ENCODE data around the gene MRPL30. TPM values are rescaled to one million over a fixed set of nuclear protein-coding genes. Genes with fewer than 3 reads are reported as not detected.

The MRPL30 gene
- total and polyA plus RNA-seq, 2 of the 8 experiments (the other 6 are each of a cell fraction or from before 2014, with no cell fraction given), result 22.3 to 46.2 TPM

- H4K20me1 ChIP-seq (replicated peaks in 1 of 2; ENCODE audit: control insufficient read depth in 1 of 2, insufficient read depth in 2 of 2, low read length in 2 of 2), result no peaks in the 10 kb centered on the region
- H2BK120ac ChIP-seq (replicated peaks; ENCODE audit: low read depth, low read length), result no peak overlapping the region
- no peak overlapping the region for H2BK15ac ChIP-seq (ENCODE audit: low read length)
- no peaks in the 10 kb centered on the region for H3K9me3 ChIP-seq (ENCODE audit: insufficient read depth in 2 of 2, low read depth in 1 of 2, low read length in 1 of 2)
- H3K36me3 ChIP-seq (ENCODE audit: control insufficient read depth in 2 of 4, insufficient read depth in 4 of 4, low read length in 3 of 4), result no peaks in the 10 kb centered on the region
- WGBS, 2 experiments (ENCODE audit: extremely low coverage in 1 of 2, insufficient coverage in 1 of 2, insufficient read length in 1 of 2, insufficient replicate concordance in 2 of 2, low coverage in 1 of 2, low lambda C conversion rate in 2 of 2, missing lambda C conversion rate in 1 of 2), result 100% methylated on average over 2 of the region's 2 CpGs; no CpG with 5 or more reads in 1 of the 2 experiments
- no peak overlapping the region for H2BK12ac ChIP-seq (ENCODE audit: low read depth, low read length)
- H3K4me1 ChIP-seq (replicated peaks in 1 of 4; ENCODE audit: control insufficient read depth in 3 of 4, insufficient read depth in 4 of 4, low read length in 3 of 4), result no peaks in the 10 kb centered on the region
- H3K56ac ChIP-seq (replicated peaks; ENCODE audit: insufficient read length, low read depth, low read length), result no peak overlapping the region
- no peak overlapping the region for H4K5ac ChIP-seq (ENCODE audit: insufficient read length, low read depth, low read length)
- H2AK5ac ChIP-seq (ENCODE audit: low read depth, low read length), result no peak overlapping the region
- H4K8ac ChIP-seq (ENCODE audit: extremely low read depth, insufficient read depth, low read length), result no peak overlapping the region
- no peaks in the 10 kb centered on the region for H3K79me2 ChIP-seq (ENCODE audit: control insufficient read depth in 1 of 2, insufficient read depth in 2 of 2, low read length in 2 of 2)
- H2BK20ac ChIP-seq (ENCODE audit: low read length), result no peak overlapping the region
- H3K27ac ChIP-seq (ENCODE audit: low read depth, low read length), result no peak overlapping the region
- H3K79me1 ChIP-seq (ENCODE audit: low read depth, low read length), result no peaks in the 10 kb centered on the region
- POLR2A ChIA-PET (ENCODE audit: partially characterized antibody), result interaction anchor here (0.6 kb wide), 1 partner anchor 9 kb away, joined by 3 read pairs; no protein-coding TSS in a partner anchor
- H3K18ac ChIP-seq (ENCODE audit: extremely low read depth, low read length), result no peak overlapping the region
- H3K4me2 ChIP-seq (ENCODE audit: insufficient read depth in 1 of 2, low read depth in 2 of 2, low read length in 2 of 2), result no peak overlapping the region
- peaks cover 2% of the 10 kb centered on the region; the same call in 1 of the 2 replicates for H3K23me2 ChIP-seq (ENCODE audit: low read depth, low read length)
- H2AFZ ChIP-seq (ENCODE audit: low read length), result no peak overlapping the region
- DNase-seq (ENCODE audit: low read depth in 1 of 2, low spot score in 2 of 2), result no peak
- H4K91ac ChIP-seq (replicated peaks; ENCODE audit: insufficient read length, low read length), result no peak overlapping the region
- no peak for FAIRE-seq
- H3K27me3 ChIP-seq (replicated peaks in 1 of 4; ENCODE audit: control insufficient read depth in 3 of 4, extremely low read depth in 1 of 4, insufficient read depth in 3 of 4, low read length in 3 of 4), result no peaks in the 10 kb centered on the region
- no peak overlapping the region for H3K14ac ChIP-seq (ENCODE audit: insufficient read length)
- CTCF ChIA-PET (ENCODE audit: partially characterized antibody), result no interaction called here
- no peak overlapping the region for H2BK5ac ChIP-seq (ENCODE audit: low read depth, low read length)
- H3K4me3 ChIP-seq (ENCODE audit: extremely low read depth in 1 of 4, insufficient read depth in 2 of 4, low read depth in 3 of 4, low read length in 4 of 4), result no peak overlapping the region
- H3K4ac ChIP-seq (replicated peaks; ENCODE audit: insufficient read length, low read depth, low read length), result no peak overlapping the region
- H3K9ac ChIP-seq (replicated peaks in 1 of 4; ENCODE audit: extremely low read depth in 1 of 4, low read depth in 3 of 4, low read length in 3 of 4), result no peak overlapping the region
- H3K23ac ChIP-seq (ENCODE audit: insufficient read length), result no peak overlapping the region
- TF ChIP-seq MAFK (IDR thresholded peaks at IDR 0.05; ENCODE audit: low read depth, low read length), result no peak
- TF ChIP-seq BCL11A (IDR thresholded peaks at IDR 0.05; ENCODE audit: low read depth in 2 of 2, low read length in 2 of 2), result no peak
- TF ChIP-seq SRF (IDR thresholded peaks at IDR 0.05; ENCODE audit: low read depth, low read length), result no peak
- TF ChIP-seq, protein P1, sequence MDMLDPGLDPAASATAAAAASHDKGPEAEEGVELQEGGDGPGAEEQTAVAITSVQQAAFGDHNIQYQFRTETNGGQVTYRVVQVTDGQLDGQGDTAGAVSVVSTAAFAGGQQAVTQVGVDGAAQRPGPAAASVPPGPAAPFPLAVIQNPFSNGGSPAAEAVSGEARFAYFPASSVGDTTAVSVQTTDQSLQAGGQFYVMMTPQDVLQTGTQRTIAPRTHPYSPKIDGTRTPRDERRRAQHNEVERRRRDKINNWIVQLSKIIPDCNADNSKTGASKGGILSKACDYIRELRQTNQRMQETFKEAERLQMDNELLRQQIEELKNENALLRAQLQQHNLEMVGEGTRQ (IDR thresholded peaks at IDR 0.05; ENCODE audit: low read length), result no peak
- no peak for TF ChIP-seq TCF12 (IDR thresholded peaks at IDR 0.05; ENCODE audit: low read depth, low read length)
Measured at GRCh38 chr2:99216096-99216495, 35.1 kb downstream of the MRPL30 start.
